RPMI8226 (cell line): ENCODE data around the gene SOST.

Experiments used
- DNase-seq: peaks from one replicate; pipeline ENCODE4 v3.0.0-alpha.2; 2015

SOST gene

DNA sequence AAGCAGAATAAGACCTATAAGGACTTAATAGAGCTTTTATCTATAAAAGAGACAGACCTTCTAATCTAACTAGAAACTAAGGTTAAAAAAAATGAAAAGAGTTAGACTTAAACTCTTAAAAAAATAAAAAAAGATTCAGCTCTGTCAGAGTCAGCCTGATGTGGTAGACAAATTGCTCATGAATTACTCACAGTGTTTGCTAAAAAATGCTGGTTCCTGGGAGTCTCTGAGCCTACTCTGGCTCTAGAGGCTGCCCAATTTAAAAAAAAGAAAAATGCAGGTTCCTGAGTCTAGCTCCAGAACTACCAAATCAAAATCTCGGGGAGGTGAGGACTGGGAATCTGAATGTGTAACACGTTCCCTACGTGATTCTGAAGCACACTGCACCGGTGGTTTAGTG, 18.1 kb downstream of the SOST start:
- DNase-seq: no peak

DNA sequence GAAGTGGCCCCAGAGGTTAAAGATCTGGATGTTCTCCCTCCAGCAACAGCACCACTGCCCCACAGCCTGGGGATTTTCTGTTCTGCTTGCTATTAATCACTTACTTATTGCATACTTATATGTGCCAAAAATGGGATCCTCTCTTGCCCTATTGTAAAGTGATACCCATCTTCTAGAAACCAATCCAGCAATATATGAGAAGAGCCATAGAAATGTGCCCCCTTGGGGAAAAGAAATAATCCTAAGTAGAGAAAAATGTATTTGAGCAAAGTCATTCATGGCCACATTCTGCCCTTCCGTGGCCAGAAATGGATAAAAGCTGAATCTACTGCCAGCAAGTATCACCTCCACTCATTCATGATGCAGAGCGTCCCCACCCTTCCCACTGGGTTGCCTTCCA, 20.9 kb downstream of the SOST start:
- DNase-seq: no peak

DNA sequence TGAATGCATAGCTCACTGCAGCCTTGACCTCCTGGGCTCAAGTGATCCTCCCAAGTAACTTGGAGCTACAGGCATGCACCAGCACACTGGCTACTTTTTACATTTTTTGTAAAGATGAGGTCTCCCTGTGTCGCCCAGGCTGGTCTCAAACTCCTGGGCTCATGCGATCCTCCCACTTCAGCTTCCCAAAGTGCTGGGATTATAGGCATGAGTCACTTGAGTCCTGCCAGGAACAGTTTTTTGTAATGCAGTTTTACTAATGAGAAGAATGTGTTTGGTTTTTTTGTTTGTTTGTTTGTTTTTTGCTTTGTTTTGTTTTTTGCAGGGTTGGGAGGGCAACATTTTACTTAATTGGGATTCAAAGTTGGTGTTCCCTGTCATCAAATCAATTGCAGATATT, 22.2 kb downstream of the SOST start:
- DNase-seq: no peak

DNA sequence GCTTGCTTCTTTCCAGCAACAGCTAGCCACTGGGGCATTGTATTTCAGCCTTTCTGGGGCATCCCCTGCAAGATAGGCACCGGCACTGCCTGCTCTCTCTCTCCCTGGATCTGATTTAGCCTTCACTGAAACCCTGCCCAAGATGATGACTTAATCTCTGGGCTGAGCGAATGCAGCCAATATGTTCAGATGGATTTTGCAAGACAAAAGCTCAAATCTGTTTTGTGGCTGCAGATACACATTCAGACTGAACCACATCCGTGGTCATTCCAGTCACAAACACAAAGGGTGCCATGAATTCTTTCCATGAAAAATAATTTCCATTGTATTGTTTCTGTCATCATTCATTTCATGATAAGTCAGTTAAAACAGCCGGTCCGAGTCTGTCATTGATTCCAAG, 24.2 kb downstream of the SOST start:
- no peak for DNase-seq

DNA sequence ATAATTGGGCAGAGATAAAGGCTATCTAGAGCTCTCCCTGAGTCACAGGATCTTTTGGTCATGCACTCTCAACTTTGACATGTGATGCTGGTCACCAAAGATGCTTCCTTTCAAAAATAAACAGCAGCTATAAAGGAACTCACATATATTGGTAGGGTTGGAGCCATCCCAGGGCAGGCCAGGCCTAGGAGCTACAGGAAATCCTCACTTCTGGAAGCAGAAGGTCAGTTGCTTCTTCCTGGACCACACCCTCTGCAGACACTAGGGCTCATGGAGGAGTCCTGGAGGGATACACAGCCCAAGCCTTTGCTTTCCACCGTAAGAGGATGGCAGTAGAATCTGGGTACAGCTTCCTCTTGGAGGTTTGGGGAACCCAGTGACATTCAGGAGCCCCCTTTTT, 24.6 kb downstream of the SOST start:
- DNase-seq: no peak

DNA sequence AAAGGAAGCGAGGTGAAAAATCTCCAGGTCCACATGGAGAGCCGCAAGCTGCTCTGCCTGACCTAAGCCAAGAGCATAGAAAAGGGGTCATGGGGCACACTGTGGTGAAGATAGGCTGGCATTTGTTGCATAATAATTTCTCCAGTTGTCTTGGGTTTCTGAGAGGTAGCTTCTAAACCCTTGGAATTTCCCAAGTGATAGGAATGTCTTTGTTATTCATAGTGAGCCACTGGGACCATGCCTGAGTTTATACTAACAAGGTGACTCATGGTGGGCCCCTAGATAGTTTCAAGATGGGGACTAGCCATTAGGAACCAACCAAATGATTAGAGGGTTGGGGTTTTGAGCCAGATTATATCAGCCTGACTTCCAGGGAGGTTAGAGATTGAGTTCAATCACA, 25.6 kb downstream of the SOST start:
- no peak for DNase-seq

DNA sequence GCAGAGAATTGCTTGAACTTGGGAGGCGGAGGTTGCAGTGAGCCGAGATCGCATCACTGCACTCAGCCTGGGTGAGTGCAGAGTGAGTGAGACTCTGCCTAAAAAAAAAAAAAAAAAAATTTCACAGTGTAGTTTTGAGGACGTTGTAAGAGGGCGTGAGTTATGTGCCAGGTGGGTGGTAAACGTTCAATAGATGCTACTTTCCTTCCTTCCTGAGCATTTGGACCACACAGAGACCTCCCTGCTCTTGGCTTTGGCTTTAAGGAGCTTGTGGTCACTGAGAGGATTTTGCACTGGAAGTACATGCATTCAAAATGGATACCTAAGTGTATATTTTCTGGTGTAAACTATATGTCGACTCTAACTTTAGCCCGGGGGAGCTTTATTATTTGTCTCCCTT, 30.5 kb downstream of the SOST start:
- DNase-seq: no peak

DNA sequence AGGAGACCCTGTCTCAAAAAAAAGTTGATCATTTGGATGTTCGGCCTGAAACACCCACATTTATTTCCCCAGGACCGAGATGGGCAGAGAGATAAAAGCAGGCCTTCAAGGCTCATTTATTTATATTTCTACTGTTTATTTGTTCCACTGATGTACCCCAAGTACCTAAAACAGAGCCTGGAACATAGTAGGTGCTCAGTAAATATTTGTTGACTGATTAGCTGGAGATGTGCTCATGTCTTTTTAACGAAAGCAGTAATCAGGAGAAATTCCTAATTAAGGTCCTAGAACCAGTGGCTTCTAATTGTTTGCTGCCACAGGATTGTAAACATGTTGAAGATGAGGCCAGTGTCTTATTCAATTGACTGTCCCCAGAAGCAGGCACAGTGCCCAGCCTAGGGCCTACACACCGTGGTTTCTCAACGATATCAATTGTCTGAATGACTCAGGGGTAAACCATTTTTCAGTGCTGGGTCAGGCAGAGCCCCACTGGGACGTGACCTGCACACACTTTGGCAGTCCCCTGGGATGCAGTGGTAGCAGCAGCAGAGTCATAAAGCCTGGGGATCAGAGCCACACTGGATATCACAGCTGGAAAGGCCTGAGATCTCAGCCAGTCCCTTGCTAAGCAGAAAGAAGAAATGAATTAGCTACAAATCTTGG, 34.8 kb downstream of the SOST start:
- no peak for DNase-seq

DNA sequence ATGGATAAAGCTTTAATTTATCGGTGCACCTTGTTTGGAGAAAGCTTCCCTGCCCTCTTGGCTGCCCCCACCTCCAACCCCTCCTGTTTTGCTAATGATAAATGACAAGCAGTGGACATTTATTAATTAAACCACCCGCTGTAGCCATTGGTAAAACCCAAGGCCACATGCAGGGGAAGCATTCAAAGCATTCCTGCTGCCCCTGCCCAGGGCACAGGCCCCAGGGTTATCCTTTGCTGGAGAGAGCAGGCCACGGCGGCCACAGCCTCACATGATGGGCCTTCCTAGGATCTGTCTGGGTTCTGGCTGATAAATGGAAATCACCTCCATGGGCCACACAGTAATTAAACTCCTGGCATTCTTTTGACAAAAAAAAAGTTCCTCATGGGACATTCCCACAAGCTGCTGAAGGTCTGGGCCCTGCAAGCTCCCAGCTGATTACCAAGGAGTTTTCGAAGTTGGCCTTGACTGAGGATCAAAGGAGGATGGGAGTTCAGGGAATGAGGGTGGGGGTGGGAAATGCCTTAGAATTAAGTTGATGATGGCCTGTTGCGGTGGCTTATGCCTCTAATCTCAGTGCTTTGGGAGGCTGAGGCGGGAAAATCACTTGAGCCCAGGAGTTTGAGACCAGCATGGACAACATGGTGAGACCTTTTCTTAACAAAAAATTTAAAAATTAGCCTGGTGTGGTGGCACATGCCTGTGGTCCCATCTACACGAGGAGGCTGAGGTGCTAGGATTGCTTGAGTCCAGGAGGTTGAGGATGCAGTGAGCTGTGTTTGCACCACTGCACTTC, 35.5 kb downstream of the SOST start:
- DNase-seq: no peak

DNA sequence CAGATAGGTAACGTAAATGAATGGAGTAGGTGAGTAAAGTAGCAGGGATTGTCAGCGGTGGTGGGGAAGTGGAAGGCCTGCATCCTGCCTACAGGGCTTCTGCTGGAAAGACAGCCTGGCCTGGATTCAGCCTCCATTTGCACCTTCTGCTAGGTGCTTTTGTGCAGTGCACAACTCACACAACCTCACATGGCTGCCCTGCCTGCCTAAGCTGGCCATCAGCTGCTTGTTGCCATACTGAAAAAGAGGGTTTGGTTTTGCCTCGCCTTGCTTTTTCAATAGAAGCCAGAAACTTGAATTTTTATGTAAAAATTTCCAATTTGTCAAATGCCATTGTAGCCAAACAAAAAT, 36.3 kb downstream of the SOST start:
- DNase-seq: no peak

DNA sequence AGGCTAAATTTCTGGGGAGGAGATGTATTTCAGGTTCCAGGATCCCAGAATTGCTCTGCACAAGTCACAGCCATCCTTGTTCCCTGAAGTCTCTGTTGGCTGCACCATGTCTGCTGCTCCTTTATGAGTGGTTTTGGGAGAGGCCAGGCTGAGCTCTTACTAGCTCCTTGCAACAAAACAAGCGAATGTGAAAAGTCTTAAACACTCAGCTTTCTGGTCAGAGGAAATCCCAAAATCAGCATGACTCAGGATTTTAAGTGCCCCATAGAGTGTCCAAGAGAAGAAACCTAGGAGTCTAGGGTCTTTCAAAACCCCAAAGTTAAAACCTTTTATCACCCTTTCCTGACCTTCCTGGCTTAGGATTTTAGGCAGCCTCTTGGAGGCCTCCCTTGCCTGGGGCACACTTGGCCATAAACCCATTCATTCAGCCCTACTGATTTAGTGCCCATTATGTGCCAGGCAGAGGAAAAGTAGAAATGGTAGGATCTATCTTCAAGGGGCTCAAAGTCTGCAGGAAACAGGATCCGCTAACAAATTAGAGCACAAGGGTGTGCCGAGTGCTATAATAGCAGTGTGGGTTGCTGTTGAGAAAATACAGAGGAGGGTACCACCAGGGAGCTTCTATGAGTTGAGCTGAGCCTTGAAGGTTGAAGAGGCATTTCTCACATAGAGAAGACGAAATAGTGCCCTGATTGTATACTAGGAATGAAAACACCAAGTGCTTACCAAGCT, 36.9 kb downstream of the SOST start:
- no peak for DNase-seq

DNA sequence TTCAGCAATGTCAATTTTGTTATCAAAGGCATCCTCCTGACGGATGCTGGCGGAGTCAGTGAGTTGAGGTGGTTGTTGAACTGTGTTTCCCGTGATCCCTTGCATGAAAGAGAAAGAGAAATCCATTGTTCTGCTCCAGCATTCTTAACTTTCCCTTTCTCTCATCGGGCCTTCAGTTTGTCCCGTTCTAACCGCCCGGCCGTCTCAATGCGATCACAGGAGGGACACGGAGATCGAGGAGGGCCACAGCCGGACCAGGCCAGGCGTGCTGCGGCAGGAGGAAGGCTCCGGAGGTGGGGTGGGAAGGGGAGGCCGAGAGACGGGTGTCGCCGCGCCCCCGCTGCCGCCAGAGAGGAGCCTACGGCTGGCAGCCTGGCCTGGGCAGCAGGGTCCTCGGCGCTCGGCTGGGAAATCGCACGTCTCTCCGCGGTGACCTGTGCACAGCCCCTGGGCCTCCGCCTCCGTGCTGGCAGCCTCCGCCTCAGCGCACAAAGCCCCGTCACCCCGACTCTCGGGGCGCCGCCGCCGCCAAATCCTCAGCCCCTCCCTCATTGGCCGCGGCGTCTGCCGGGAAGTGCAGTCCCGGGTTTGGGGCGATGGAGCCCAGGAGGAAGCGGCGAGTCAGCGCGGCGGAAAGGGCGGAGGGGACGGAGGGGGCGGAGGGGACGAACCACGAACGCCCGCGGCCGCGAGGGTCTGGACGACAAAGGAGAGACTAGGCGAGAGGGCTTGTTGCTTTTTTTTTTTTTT, 38.1 kb downstream of the SOST start:
- peak; percentile 73 for DNase-seq

DNA sequence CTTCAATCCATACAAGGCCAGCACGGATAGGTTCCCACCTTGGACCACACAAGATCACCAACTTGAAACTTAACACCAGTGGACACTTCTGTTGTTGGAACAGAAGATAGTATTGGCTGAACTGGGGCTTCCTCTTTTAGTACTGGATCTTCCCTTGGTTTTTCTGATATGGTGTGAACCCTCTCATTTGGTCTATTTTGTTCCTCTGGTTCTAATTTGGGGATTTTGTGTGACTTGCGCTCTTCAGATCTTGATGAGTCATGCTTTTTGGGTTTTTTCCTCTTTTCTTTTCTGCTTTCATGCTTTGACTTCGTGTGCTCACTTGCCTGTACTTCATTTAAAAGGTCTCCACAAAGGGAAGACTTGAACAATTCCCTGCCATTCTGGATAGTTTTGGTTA, 39.0 kb downstream of the SOST start:
- DNase-seq: no peak

DNA sequence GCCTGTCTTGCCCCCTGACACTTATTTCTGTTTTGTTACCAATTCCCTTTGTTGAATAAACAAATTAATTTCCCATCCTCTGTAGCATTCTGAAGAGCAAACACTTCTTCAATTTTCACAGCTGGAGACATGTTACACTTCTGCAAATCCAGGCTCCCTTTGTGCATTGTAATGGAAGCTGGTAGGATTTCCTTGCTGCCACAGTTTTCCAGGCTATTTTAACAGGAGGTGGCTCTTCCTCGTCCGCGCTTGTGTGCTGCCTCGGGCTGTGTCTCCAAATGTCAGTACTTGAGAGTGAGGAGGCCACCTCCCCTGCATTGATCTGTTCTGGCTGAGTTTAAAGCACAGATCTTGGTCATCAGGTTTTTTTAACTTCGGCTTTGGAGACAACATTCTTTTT, 40.0 kb downstream of the SOST start:
- no peak for DNase-seq

DNA sequence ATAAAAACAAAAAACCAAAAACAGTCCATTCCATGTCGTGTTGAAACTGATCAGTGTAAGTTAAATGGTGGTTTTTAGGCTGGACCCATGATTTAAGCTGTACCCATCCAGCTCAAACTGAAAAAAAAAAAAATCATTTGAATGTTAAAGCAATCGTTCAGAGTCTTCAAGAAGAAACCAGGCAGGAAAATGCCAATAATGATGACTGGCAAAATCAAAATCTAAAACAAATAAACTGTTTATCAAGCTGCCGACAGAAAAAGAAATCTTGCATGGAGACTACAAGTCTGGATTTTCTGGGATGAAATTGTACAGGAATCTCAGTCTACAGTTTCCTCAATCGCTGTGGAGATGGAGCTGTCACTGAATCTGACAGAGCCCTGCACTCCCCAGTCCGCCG, 40.7 kb downstream of the SOST start:
- DNase-seq: no peak

DNA sequence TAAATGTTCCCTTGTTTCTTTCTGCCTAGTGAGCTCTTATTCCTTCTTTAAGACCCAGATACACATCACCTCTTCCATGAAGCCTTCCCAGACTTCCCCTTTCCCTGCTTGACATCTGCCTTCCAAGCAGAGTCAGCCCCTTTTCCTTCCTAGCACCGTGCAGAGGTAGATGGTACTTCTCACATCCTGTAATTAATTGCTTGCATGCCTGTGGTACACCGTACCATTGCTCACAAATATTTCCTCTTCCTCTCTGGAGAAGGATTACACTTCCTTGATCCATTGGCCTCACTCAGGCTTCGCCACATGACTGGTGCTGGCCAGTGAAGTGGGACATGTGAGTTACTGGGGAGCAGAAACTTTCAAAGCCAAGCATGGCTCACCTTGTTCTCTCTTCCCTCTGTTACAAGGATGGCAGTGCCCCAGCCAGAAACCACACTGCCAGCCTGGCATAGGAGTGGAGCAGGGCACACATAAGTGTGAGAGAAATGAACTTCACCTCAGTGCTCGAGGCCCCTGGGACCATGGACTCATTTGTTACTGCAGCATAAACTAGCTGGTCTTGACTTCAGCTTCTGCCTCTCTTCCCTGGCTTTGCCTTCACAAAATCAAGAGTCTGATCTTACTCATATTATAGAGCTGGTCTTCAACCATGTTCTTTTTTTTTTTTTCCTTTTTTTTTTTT, 44.0 kb downstream of the SOST start:
- no peak for DNase-seq

DNA sequence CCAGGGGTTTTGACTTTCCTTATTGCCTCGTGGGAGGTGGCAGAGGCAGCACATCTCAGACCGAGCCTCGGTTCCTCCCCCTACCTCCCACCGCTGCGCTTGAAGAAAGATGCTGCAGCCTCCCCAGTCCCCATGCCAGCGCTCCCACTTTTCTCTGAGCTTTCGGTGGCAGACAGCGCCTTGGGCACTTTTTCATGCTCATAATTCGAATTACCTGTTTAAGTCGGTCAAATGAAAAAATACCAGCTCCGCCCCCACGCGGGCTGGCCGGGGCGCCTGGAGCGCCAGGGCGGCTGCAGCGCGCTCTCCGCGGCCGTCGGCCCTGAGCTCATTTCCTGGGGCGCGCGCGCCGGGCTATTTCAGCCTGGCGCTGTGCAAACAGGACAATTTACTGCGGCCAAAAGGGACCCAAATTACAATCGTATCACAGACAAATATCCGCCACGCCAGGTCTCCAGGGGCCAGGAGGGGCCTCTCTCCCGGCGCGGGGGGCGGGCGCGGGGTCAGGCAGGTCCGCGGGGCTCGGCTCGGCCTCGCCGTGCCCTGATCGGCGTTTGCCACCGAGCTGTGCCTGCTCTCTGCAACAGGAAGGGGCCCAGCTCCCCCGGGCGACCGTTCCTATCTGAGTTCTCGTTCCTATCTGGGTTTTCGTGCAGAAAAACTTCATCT, 45.0 kb downstream of the SOST start:
- DNase-seq: peak; percentile 43

DNA sequence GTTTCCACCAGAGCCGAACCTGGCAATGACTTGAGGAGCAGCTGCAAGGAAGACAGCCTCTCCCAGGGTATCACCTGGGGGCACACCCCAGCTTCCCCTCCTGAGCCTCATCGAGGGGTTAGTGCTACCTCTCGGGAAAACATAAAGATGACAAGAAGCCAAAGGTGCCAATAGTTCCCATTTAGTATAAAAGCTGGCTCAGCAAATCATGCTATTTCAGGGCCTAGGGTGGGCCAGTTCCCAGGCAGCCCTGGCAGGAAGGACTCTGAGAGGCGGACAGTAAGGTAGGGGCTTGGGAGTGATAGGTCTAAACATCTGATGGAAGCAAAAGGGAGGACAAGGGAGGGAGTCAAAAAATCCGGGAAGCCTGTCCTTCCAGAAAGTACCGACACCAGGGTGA, 46.2 kb downstream of the SOST start:
- DNase-seq: no peak

DNA sequence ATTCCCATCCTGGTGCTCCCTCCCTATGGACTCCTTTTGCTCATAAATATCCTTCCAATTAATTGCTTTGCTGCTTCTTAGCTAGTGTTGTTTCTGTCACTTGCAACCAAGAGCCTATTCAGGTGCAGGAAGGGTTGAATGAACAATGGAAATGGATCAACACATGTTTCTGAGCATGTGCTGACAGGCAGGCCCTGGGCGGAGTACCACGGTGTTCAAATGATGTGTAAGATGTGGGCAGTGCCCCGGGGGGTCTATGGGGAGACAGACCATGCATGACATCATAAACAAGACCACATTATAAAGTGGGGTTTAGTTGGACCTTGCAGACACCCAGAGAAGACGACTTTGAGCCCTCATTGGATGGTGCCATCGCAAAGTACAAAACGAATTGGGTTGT, 48.5 kb downstream of the SOST start:
- DNase-seq: no peak

DNA sequence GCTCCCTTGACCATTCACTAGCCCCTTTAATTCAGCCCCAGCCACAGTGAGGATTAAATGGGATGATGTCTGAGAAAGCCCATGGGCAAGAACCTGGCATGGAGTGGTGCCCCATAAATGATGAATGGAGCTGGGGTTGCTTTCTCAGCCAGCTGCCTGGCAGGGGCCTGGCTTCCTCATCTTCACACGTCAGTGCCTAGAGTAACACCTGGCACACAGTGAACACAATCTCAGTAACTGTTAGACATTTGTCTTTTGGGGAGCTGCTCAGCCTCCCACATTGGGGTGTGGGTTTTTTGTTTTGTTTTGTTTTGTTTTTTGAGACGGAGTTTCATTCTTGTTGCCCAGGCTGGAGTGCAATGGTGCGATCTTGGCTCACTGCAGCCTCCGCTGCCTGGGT, 49.4 kb downstream of the SOST start:
- DNase-seq: no peak

DNA sequence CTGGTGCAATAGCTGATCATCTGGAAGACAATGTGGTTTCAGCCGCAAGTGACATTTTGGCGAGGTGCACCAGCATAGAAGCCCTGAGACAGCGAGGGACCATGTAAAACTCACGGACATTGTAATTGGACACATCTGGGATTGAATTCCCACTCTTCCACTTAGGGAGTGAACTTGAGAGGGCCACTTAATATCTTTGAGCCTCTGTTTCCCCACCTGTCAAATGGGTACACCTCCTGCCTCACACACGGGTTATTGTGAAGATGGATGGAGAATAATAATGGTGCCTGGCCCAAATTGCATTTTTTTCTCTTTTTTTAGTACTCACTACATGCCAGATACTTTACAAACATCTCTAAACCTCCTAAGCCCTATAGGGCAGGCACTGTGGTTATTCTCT, 51.4 kb downstream of the SOST start:
- DNase-seq: no peak

DNA sequence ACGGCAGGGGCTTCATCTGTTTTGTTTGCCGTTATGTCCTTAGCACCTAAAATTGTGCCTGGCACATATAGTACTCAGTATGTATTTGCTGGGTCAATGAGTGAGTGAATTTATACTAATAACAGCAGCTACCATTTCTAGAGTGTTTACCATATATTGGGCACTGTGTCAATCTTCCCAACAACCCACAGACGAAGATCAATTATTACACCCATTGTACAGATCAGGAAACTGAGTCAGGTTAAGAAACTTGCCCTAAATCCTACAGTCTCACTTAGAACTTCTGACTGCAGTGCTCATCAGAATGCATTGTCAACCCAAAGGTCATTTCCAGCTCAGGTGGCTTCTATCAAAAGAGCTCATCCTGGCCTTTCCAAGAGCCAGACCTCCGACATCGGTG, 52.4 kb downstream of the SOST start:
- DNase-seq: no peak
